Common myeloid progenitor, CD34-positive (primary cell): ENCODE measurements around the gene ULK4.

Source experiments
- CTCF ChIA-PET: fragments of 350-600 bp; sonication (Branson Sonifier 250); formaldehyde crosslinking; loops from one replicate; lab custom pipeline; 2021; ENCODE audit warnings: antibody characterized with exemption; lab: Charles Lee
- POLR2A ChIA-PET: fragments of 350-600 bp; sonication (Branson Sonifier 250); formaldehyde crosslinking; loops from one replicate; lab custom pipeline; 2021; ENCODE audit warnings: antibody characterized with exemption; lab: Charles Lee
- DNase-seq, 3 donors: peaks; one replicate each; pipeline versions ENCODE4 v3.0.0 to v3.0.0-alpha.2; 2013
- H3K27ac ChIP-seq, 2 experiments: 1 replicate in 1 of 2; 2 replicates in 1 of 2; pipeline ENCODE4 v1.7.0; 2013; ENCODE audit warnings: inconsistent platforms in 2 of 2, low read length in 2 of 2, mild to moderate bottlenecking in 2 of 2, low read depth in 1 of 2, moderate library complexity in 1 of 2; ENCODE audit not compliant: severe bottlenecking in 2 of 2, insufficient read depth in 1 of 2, poor library complexity in 1 of 2
- H3K27me3 ChIP-seq, 5 experiments: replicated peaks in 2 of 5; 1 replicate in 3 of 5; 2 replicates in 2 of 5; pipeline versions ENCODE4 v1.6.1 to v1.7.0; 2013; ENCODE audit warnings: low read length in 4 of 5, mild to moderate bottlenecking in 2 of 5, moderate library complexity in 2 of 5, inconsistent platforms in 1 of 5; ENCODE audit not compliant: insufficient read depth in 5 of 5, control insufficient read depth in 4 of 5
- H3K36me3 ChIP-seq, 4 experiments: 1 replicate in 2 of 4; 2 replicates in 2 of 4; pipeline versions ENCODE4 v1.6.1 to v1.7.0; 2013; ENCODE audit warnings: low read length in 3 of 4, control low read depth in 1 of 4, mild to moderate bottlenecking in 1 of 4; ENCODE audit not compliant: control insufficient read depth in 4 of 4, insufficient read depth in 4 of 4
- H3K4me1 ChIP-seq, 4 experiments: 1 replicate in 3 of 4; 2 replicates in 1 of 4; pipeline versions ENCODE4 v1.6.1 to v1.7.1; 2013; ENCODE audit warnings: low read length in 3 of 4, mild to moderate bottlenecking in 3 of 4, control low read depth in 1 of 4, inconsistent platforms in 1 of 4, moderate library complexity in 1 of 4; ENCODE audit not compliant: control insufficient read depth in 4 of 4, insufficient read depth in 4 of 4; ENCODE audit errors: control extremely low read depth in 1 of 4
- H3K4me3 ChIP-seq, 7 experiments: 1 replicate in 4 of 7; 2 replicates in 3 of 7; pipeline versions ENCODE4 v1.5.1 to v1.7.0; 2013; ENCODE audit warnings: mild to moderate bottlenecking in 7 of 7, low read length in 6 of 7, moderate library complexity in 6 of 7, inconsistent platforms in 2 of 7, low read depth in 2 of 7, control low read depth in 1 of 7; ENCODE audit not compliant: insufficient read depth in 4 of 7, control insufficient read depth in 1 of 7; ENCODE audit errors: extremely low read depth in 1 of 7
- H3K9me3 ChIP-seq, 5 experiments: 1 replicate in 4 of 5; 2 replicates in 1 of 5; pipeline versions ENCODE4 v1.6.1 to v1.7.1; 2013; ENCODE audit warnings: low read length in 4 of 5, mild to moderate bottlenecking in 2 of 5, inconsistent platforms in 1 of 5, low read depth in 1 of 5, moderate library complexity in 1 of 5; ENCODE audit not compliant: control insufficient read depth in 4 of 5, insufficient read depth in 2 of 5; ENCODE audit errors: control extremely low read depth in 1 of 5
- WGBS: methylation state at CpG from one replicate; pipeline ENCODE4 v1.1.5; 2013; ENCODE audit not compliant: insufficient coverage; 5-methylcytosine and 5-hydroxymethylcytosine counted together

Gene ULK4

GRCh38 chr3:41265823-41266273, 696.1 kb downstream of the ULK4 start:
- Histone ChIP-seq H3K27me3 (no peaks in the 10 kb centered on the region), H3K27ac (no peak overlapping the region), H3K4me3 (no peak overlapping the region), H3K4me1 (no peaks in the 10 kb centered on the region), H3K9me3 (peaks cover 0 to 5% (median 0%) of the 10 kb centered on the region in 5 experiments), H3K36me3 (no peaks in the 10 kb centered on the region)
- no peak for DNase-seq
- WGBS, result 79% methylated on average over 3 of the region's 3 CpGs
- ChIA-PET POLR2A (no interaction called here), CTCF (no interaction called here)

GRCh38 chr3:41265011-41265545, 696.8 kb downstream of the ULK4 start:
- CTCF ChIA-PET, result no interaction called here
- Histone ChIP-seq H3K27ac (no peak overlapping the region), H3K4me1 (no peaks in the 10 kb centered on the region), H3K27me3 (no peaks in the 10 kb centered on the region), H3K36me3 (no peaks in the 10 kb centered on the region), H3K4me3 (no peak overlapping the region), H3K9me3 (peaks cover 0 to 1% (median 0%) of the 10 kb centered on the region in 5 experiments)
- DNase-seq, result no peak
- POLR2A ChIA-PET, result no interaction called here
- 98% methylated on average over 10 of the region's 11 CpGs for WGBS

GRCh38 chr3:41260063-41260450, 701.8 kb downstream of the ULK4 start:
- Histone ChIP-seq H3K27ac (no peak overlapping the region), H3K4me3 (no peak overlapping the region), H3K36me3 (no peaks in the 10 kb centered on the region), H3K4me1 (no peaks in the 10 kb centered on the region), H3K27me3 (no peaks in the 10 kb centered on the region), H3K9me3 (peaks cover 0 to 2% (median 0%) of the 10 kb centered on the region in 5 experiments)
- DNase-seq, result no peak
- POLR2A ChIA-PET, result no interaction called here
- 96% methylated on average over 3 of the region's 3 CpGs for WGBS
- CTCF ChIA-PET, result no interaction called here

- Histone ChIP-seq H3K9me3 (peaks cover 0 to 2% (median 0%) of the 10 kb centered on the region in 5 experiments), H3K27ac (no peak overlapping the region), H3K4me1 (no peaks in the 10 kb centered on the region), H3K4me3 (no peak overlapping the region), H3K36me3 (no peaks in the 10 kb centered on the region), H3K27me3 (no peaks in the 10 kb centered on the region)
- DNase-seq, result no peak
- ChIA-PET CTCF (no interaction called here), POLR2A (no interaction called here)
- WGBS, result 80% methylated on average over 1 of the region's 1 CpG
Observed at GRCh38 chr3:41259449-41260062, 702.3 kb downstream of the ULK4 start.

GRCh38 chr3:41258239-41258800, 703.6 kb downstream of the ULK4 start:
- Histone ChIP-seq H3K9me3 (peaks cover 0 to 2% (median 0%) of the 10 kb centered on the region in 5 experiments), H3K4me3 (no peak overlapping the region), H3K27me3 (no peaks in the 10 kb centered on the region), H3K36me3 (no peaks in the 10 kb centered on the region), H3K27ac (no peak overlapping the region), H3K4me1 (no peaks in the 10 kb centered on the region)
- POLR2A ChIA-PET, result no interaction called here
- 98% methylated on average over 4 of the region's 4 CpGs for WGBS
- DNase-seq, result no peak
- CTCF ChIA-PET, result no interaction called here

- Histone ChIP-seq H3K36me3 (no peaks in the 10 kb centered on the region), H3K9me3 (peaks cover 0 to 6% (median 0%) of the 10 kb centered on the region in 5 experiments), H3K4me3 (no peak overlapping the region), H3K4me1 (no peaks in the 10 kb centered on the region), H3K27ac (no peak overlapping the region), H3K27me3 (no peaks in the 10 kb centered on the region)
- no CpG with 5 or more reads among the region's 1 CpG for WGBS
- POLR2A ChIA-PET, result no interaction called here
- CTCF ChIA-PET, result no interaction called here
- DNase-seq, result no peak
Observed at GRCh38 chr3:41251593-41251992, 710.3 kb downstream of the ULK4 start.

DNA sequence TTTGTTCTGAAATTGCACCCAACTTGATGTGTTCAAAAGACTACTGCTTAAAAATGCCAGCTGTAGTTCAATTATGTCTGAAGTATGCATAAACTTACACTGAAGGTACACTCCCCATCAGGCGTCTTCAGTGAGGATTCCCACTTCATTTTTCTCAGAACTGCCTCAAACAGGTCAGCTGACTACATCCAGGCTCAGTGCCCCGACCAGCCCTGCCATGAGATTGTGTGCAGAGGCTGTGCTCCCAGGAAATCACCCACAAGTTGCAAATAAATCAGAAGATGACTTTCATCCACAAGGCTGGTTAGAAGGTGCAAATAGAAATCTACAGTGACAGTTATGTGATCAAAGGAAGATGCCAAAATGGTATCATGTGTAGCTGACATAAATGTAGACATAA, 711.1 kb downstream of the ULK4 start:
- DNase-seq, result no peak
- no peaks in the 10 kb centered on the region for H3K27me3 ChIP-seq
- no peak overlapping the region for H3K27ac ChIP-seq
- ChIA-PET POLR2A (no interaction called here), CTCF (no interaction called here)
- no peak overlapping the region for H3K4me3 ChIP-seq
- H3K36me3 ChIP-seq, result peaks cover 0 to 6% (median 0%) of the 10 kb centered on the region in 4 experiments
- peaks cover 0 to 6% (median 0%) of the 10 kb centered on the region in 5 experiments for H3K9me3 ChIP-seq
- no peaks in the 10 kb centered on the region for H3K4me1 ChIP-seq
- 100% methylated on average over 2 of the region's 2 CpGs for WGBS
